A549 (cell line): Measurements from ENCODE around the gene SFXN3. TPM values are rescaled to one million over a fixed set of nuclear protein-coding genes. Genes with fewer than 3 reads are reported as not detected.

Source experiments
- ATAC-seq, 2 experiments: fragments of 200-7000 bp in 1 of 2; fragments of >200 bp in 1 of 2; cut with Nextera tagmentation in 1 of 2; cut with Tn5 transposase in 1 of 2; 3 replicates each; pipeline versions ENCODE4 v1.8.0 to v1.9.1; 2018 to 2020; ENCODE audit warnings: mild to moderate bottlenecking in 1 of 2, moderate library complexity in 1 of 2
- CTCF ChIA-PET: fragments of 300-600 bp; sonication (Branson Sonifier 250); formaldehyde crosslinking; extraction: SDS; loops from one replicate; lab custom pipeline; 2021; ENCODE audit warnings: antibody characterized with exemption, inconsistent platforms; lab: Yijun Ruan, JAX
- POLR2A ChIA-PET: fragments of 350-600 bp; formaldehyde crosslinking; extraction: SDS; loops from one replicate; lab custom pipeline; 2021; ENCODE audit warnings: antibody characterized with exemption, inconsistent platforms; lab: Yijun Ruan, JAX
- DNase-seq, 2 experiments: peaks; one replicate each; pipeline versions ENCODE4 v3.0.0 to v3.0.0-alpha.2; 2011 to 2016; ENCODE audit warnings: low read depth in 1 of 2, low spot score in 1 of 2
- FAIRE-seq: peaks from 2 replicates; lab custom pipeline; 2011; peaks lifted over from hg19 to GRCh38; lab: Jason Lieb, UNC
- H3K27ac ChIP-seq, 2 experiments: fragments of >200 bp; sonication (Bioruptor Twin); formaldehyde crosslinking; 3 replicates each; pipeline ENCODE4 v1.5.1; 2016 to 2017
- H3K4me1 ChIP-seq: fragments of >200 bp; sonication (Bioruptor Twin); formaldehyde crosslinking; 3 replicates; pipeline ENCODE4 v1.6.1; 2016
- H3K4me2 ChIP-seq: fragments of >200 bp; sonication (Bioruptor Twin); formaldehyde crosslinking; 3 replicates; pipeline ENCODE4 v1.6.1; 2016
- H3K4me3 ChIP-seq: fragments of >200 bp; sonication (Bioruptor Twin); formaldehyde crosslinking; 3 replicates; pipeline ENCODE4 v1.5.1; 2016
- H3K9me3 ChIP-seq: fragments of >200 bp; sonication (Bioruptor Twin); formaldehyde crosslinking; 3 replicates; pipeline ENCODE4 v1.6.1; 2016
- BCL3 ChIP-seq: fragments of >200 bp; sonication (Bioruptor Twin); formaldehyde crosslinking; IDR thresholded peaks from 3 replicates; pipeline ENCODE4 v1.6.1; 2016
- BHLHE40 ChIP-seq: IDR thresholded peaks from 2 replicates; pipeline ENCODE4 v1.6.1; 2012; ENCODE audit warnings: low read depth, low read length, inconsistent platforms
- EHF ChIP-seq: fragments of 250-450 bp; sonication (Bioruptor Pico); IDR thresholded peaks from 2 replicates; pipeline ENCODE4 v1.5.0; 2020; ENCODE audit warnings: mild to moderate bottlenecking
- ELK1 ChIP-seq: fragments of 150-350 bp; IDR thresholded peaks from 2 replicates; pipeline ENCODE4 v1.6.1; 2014; ENCODE audit warnings: low read depth, mild to moderate bottlenecking, low read length
- FOSL2 ChIP-seq, 2 experiments: fragments of 450-650 bp in 1 of 2; fragments of >200 bp in 1 of 2; sonication (Bioruptor Twin) in 1 of 2; formaldehyde crosslinking; IDR thresholded peaks; 2 replicates each; pipeline versions ENCODE4 v1.5.0 to v1.6.1; 2016 to 2020; ENCODE audit warnings: mild to moderate bottlenecking in 1 of 2, moderate library complexity in 1 of 2
- HOXB13 ChIP-seq: fragments of 250-450 bp; sonication (Bioruptor Pico); IDR thresholded peaks from 2 replicates; pipeline ENCODE4 v1.5.0; 2020; ENCODE audit warnings: low read depth, mild to moderate bottlenecking, moderate library complexity
- JUN ChIP-seq, 2 experiments: fragments of >200 bp; sonication (Bioruptor Twin); formaldehyde crosslinking; IDR thresholded peaks; 2 replicates in 1 of 2; 3 replicates in 1 of 2; pipeline ENCODE4 v1.6.1; 2016 to 2017
- JUNB ChIP-seq: fragments of >200 bp; sonication (Bioruptor Twin); formaldehyde crosslinking; IDR thresholded peaks from 2 replicates; pipeline ENCODE4 v1.6.1; 2016
- KDM1A ChIP-seq: fragments of 200-600 bp; sonication (generic); IDR thresholded peaks from 2 replicates; pipeline ENCODE4 v1.6.1; 2016; ENCODE audit warnings: low read depth, mild to moderate bottlenecking
- MYC ChIP-seq: IDR thresholded peaks from 2 replicates; pipeline ENCODE4 v1.6.1; 2012; ENCODE audit warnings: mild to moderate bottlenecking, inconsistent platforms, low read length, improper control_type of control experiment, borderline replicate concordance
- POLR2AphosphoS2 ChIP-seq: conservative IDR thresholded peaks from 2 replicates; pipeline ENCODE4 v1.6.1; 2012; ENCODE audit warnings: low read length, improper control_type of control experiment, inconsistent platforms
- TP53 ChIP-seq: fragments of 250-450 bp; sonication (Bioruptor Pico); IDR thresholded peaks from 2 replicates; pipeline ENCODE4 v1.5.0; 2021; ENCODE audit warnings: mild to moderate bottlenecking, moderate library complexity
- ZC3H11A ChIP-seq: fragments of 450-650 bp; IDR thresholded peaks from 2 replicates; pipeline ENCODE4 v1.6.1; 2014; ENCODE audit warnings: antibody characterized with exemption, mild to moderate bottlenecking
- ZNF302 ChIP-seq: fragments of 250-450 bp; sonication (Bioruptor Pico); IDR thresholded peaks from 2 replicates; pipeline ENCODE4 v1.9.0; 2021; ENCODE audit warnings: inconsistent platforms, mild to moderate bottlenecking, moderate library complexity
- ZSCAN20 ChIP-seq: fragments of 250-450 bp; sonication (Bioruptor Pico); IDR thresholded peaks from 2 replicates; pipeline ENCODE4 v1.8.0; 2022; ENCODE audit warnings: mild to moderate bottlenecking, moderate library complexity
- WGBS: methylation state at CpG from one replicate; pipeline ENCODE4 v1.1.6; 2017; ENCODE audit errors: missing lambda C conversion rate; 5-methylcytosine and 5-hydroxymethylcytosine counted together
- polyA plus RNA-seq, 4 experiments: library from polyadenylated mRNA; depleted of rRNA in 3 of 4; stranded (reverse); fragments of >200 nt; fragmentation: RNase III in 1 of 4; extraction: RNeasy Plus Mini Kit Qiagen cat#74134 plus additional on column Dnase treatment in 1 of 4; gene quantifications; 2 replicates in 3 of 4; 3 replicates in 1 of 4; pipeline ENCODE4 v1.2.3, GENCODE V29; 2011 to 2017
- TF ChIP-seq, protein P1 (sequence below): IDR thresholded peaks from 2 replicates; pipeline ENCODE4 v1.6.1; 2012
- TF ChIP-seq, protein P2 (sequence below): fragments of 200-600 bp; sonication (generic); IDR thresholded peaks from 2 replicates; pipeline ENCODE4 v1.6.1; 2016; ENCODE audit warnings: antibody characterized with exemption, mild to moderate bottlenecking, moderate library complexity

Gene SFXN3
- polyA plus RNA-seq, 2 of the 4 experiments (the other 2 are of a cell fraction) = 26.3 to 33.7 TPM

GRCh38 chr10:101035314-101035713 is 4.3 kb downstream of the SFXN3 start:
- Histone ChIP-seq H3K27ac (no peak overlapping the region), H3K9me3 (no peaks in the 10 kb centered on the region), H3K4me3 (no peak overlapping the region), H3K4me1 (peaks cover 13% of the 10 kb centered on the region), H3K4me2 (no peak overlapping the region)
- 94% methylated on average over 6 of the region's 7 CpGs for WGBS
- FAIRE-seq = no peak
- ChIA-PET POLR2A (interaction anchor here (1.1 kb wide), 1 partner anchor 8 kb away, joined by 3 read pairs; no protein-coding TSS in a partner anchor), CTCF (interaction anchor here (1.0 to 59.3 kb wide), 6 partner anchors 10 to 107 kb away, joined by 4 to 2364 read pairs (median 84); partner anchors contain the start of genes KAZALD1 and LZTS2)
- DNase-seq = no peak
- no peak for ATAC-seq
- TF ChIP-seq POLR2AphosphoS2 (no peak), ZSCAN20 (CRISPR knock-in tag) (no peak), KDM1A (no peak), MYC (no peak), TP53 (no peak), JUN (IDR thresholded peaks at IDR 0.05) (no peak), HOXB13 (CRISPR knock-in tag) (no peak), EHF (CRISPR knock-in tag) (no peak), ZNF302 (CRISPR knock-in tag) (no peak)
- TF ChIP-seq, protein P1, sequence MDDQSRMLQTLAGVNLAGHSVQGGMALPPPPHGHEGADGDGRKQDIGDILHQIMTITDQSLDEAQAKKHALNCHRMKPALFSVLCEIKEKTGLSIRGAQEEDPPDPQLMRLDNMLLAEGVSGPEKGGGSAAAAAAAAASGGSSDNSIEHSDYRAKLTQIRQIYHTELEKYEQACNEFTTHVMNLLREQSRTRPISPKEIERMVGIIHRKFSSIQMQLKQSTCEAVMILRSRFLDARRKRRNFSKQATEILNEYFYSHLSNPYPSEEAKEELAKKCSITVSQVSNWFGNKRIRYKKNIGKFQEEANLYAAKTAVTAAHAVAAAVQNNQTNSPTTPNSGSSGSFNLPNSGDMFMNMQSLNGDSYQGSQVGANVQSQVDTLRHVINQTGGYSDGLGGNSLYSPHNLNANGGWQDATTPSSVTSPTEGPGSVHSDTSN = no peak

GRCh38 chr10:101035916-101036702 is 5.1 kb downstream of the SFXN3 start:
- 82% methylated on average over 8 of the region's 10 CpGs for WGBS
- DNase-seq (no peak), FAIRE-seq (no peak), ATAC-seq (no peak)
- ChIA-PET POLR2A (no interaction called here), CTCF (interaction anchor here (0.6 to 59.3 kb wide), 7 partner anchors 11 to 986 kb away, joined by 3 to 2364 read pairs (median 24); partner anchors contain the start of genes KAZALD1 and LZTS2)
- Histone ChIP-seq H3K4me2 (no peak overlapping the region), H3K9me3 (no peaks in the 10 kb centered on the region), H3K27ac (no peak overlapping the region), H3K4me1 (peaks cover 12% of the 10 kb centered on the region), H3K4me3 (no peak overlapping the region)
- TF ChIP-seq ZC3H11A = no peak
- TF ChIP-seq, protein P2, sequence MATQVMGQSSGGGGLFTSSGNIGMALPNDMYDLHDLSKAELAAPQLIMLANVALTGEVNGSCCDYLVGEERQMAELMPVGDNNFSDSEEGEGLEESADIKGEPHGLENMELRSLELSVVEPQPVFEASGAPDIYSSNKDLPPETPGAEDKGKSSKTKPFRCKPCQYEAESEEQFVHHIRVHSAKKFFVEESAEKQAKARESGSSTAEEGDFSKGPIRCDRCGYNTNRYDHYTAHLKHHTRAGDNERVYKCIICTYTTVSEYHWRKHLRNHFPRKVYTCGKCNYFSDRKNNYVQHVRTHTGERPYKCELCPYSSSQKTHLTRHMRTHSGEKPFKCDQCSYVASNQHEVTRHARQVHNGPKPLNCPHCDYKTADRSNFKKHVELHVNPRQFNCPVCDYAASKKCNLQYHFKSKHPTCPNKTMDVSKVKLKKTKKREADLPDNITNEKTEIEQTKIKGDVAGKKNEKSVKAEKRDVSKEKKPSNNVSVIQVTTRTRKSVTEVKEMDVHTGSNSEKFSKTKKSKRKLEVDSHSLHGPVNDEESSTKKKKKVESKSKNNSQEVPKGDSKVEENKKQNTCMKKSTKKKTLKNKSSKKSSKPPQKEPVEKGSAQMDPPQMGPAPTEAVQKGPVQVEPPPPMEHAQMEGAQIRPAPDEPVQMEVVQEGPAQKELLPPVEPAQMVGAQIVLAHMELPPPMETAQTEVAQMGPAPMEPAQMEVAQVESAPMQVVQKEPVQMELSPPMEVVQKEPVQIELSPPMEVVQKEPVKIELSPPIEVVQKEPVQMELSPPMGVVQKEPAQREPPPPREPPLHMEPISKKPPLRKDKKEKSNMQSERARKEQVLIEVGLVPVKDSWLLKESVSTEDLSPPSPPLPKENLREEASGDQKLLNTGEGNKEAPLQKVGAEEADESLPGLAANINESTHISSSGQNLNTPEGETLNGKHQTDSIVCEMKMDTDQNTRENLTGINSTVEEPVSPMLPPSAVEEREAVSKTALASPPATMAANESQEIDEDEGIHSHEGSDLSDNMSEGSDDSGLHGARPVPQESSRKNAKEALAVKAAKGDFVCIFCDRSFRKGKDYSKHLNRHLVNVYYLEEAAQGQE = no peak
- no peak for TF ChIP-seq FOSL2 (IDR thresholded peaks at IDR 0.05)
- no peak for TF ChIP-seq FOSL2 (CRISPR knock-in tag; IDR thresholded peaks at IDR 0.05)
- no peak for TF ChIP-seq ELK1
- no peak for TF ChIP-seq JUNB
- TF ChIP-seq BHLHE40 = no peak
- TF ChIP-seq BCL3 = no peak
